PC-3 (cell line): Measurements from ENCODE around the gene FHAD1. TPM values are rescaled to one million over a fixed set of nuclear protein-coding genes. Genes with fewer than 3 reads are reported as not detected.

Source experiments
- ATAC-seq: fragments of 200-7000 bp; cut with Tn5 transposase; 2 replicates; pipeline ENCODE4 v1.9.1; 2020; ENCODE audit warnings: mild to moderate bottlenecking, moderate library complexity
- BruUV-seq: library from RNA; stranded (reverse); fragments of 400-500 nt; replicated peaks from 2 replicates; lab custom pipeline; 2021; lab: Mats Ljungman, UMichigan
- CTCF ChIA-PET: fragments of 300-600 bp; sonication (Branson Sonifier 250); formaldehyde crosslinking; loops from one replicate; lab custom pipeline; 2022; ENCODE audit warnings: antibody characterized with exemption; lab: Charles Lee
- POLR2A ChIA-PET: fragments of 300-600 bp; sonication (Branson Sonifier 250); formaldehyde crosslinking; loops from one replicate; lab custom pipeline; 2022; ENCODE audit warnings: antibody characterized with exemption; ENCODE audit not compliant: unreplicated experiment; lab: Charles Lee
- DNase-seq: peaks from one replicate; pipeline ENCODE4 v3.0.0-alpha.2; 2015
- H2AFZ ChIP-seq: fragments of 300-600 bp; sonication (generic); 2 replicates; pipeline ENCODE4 v1.6.0; 2016; ENCODE audit warnings: antibody characterized with exemption, low read length
- H3F3A ChIP-seq: fragments of 300-600 bp; sonication (generic); one replicate; pipeline ENCODE4 v1.6.0; 2017; ENCODE audit warnings: antibody characterized with exemption, low read length, control low read depth, mild to moderate bottlenecking; ENCODE audit not compliant: unreplicated experiment
- H3K27ac ChIP-seq: fragments of 300-600 bp; sonication (generic); 2 replicates; pipeline ENCODE4 v1.5.1; 2016; ENCODE audit warnings: mild to moderate bottlenecking, low read length
- H3K27me3 ChIP-seq: fragments of 300-600 bp; sonication (generic); 2 replicates; pipeline ENCODE4 v1.6.1; 2016; ENCODE audit warnings: low read length, mixed read lengths
- H3K36me3 ChIP-seq: fragments of 300-600 bp; sonication (generic); 2 replicates; pipeline ENCODE4 v1.6.1; 2016; ENCODE audit warnings: low read depth, mixed run types, low read length, mixed read lengths
- H3K4me1 ChIP-seq: fragments of 300-600 bp; sonication (generic); 2 replicates; pipeline ENCODE4 v1.5.1; 2016; ENCODE audit warnings: low read length; ENCODE audit not compliant: insufficient read depth
- H3K4me2 ChIP-seq: fragments of 300-600 bp; sonication (generic); 2 replicates; pipeline ENCODE4 v1.6.0; 2016; ENCODE audit warnings: low read length
- H3K4me3 ChIP-seq: fragments of 300-600 bp; sonication (generic); 2 replicates; pipeline ENCODE4 v1.5.1; 2016; ENCODE audit warnings: mild to moderate bottlenecking, low read length, mixed read lengths
- H3K79me2 ChIP-seq: fragments of 300-600 bp; sonication (generic); 2 replicates; pipeline ENCODE4 v1.6.1; 2017; ENCODE audit warnings: low read length, mixed read lengths
- H3K9ac ChIP-seq: fragments of 300-600 bp; sonication (generic); 2 replicates; pipeline ENCODE4 v1.6.0; 2016; ENCODE audit warnings: mild to moderate bottlenecking, low read length
- H3K9me2 ChIP-seq: fragments of 300-600 bp; sonication (generic); replicated peaks from 2 replicates; pipeline ENCODE4 v1.6.1; 2016; ENCODE audit warnings: mixed run types, low read length, mixed read lengths
- H3K9me3 ChIP-seq: fragments of 300-600 bp; sonication (generic); 2 replicates; pipeline ENCODE4 v1.6.1; 2016; ENCODE audit warnings: low read length, mixed read lengths
- H4K20me1 ChIP-seq: fragments of 300-600 bp; sonication (generic); 2 replicates; pipeline ENCODE4 v1.6.1; 2016; ENCODE audit warnings: low read length, mixed read lengths
- EZH2 ChIP-seq: fragments of 300-600 bp; sonication (generic); IDR thresholded peaks from one replicate; pipeline ENCODE4 v1.6.1; 2017; ENCODE audit warnings: antibody characterized with exemption, mild to moderate bottlenecking, low read length; ENCODE audit not compliant: unreplicated experiment
- EZH2phosphoT487 ChIP-seq: fragments of 300-600 bp; sonication (generic); IDR thresholded peaks from 2 replicates; pipeline ENCODE4 v1.6.1; 2018; ENCODE audit warnings: mild to moderate bottlenecking, antibody characterized with exemption, low read length, borderline replicate concordance
- intact Hi-C: fragments of 100-400 bp; cut with micrococcal nuclease; formaldehyde crosslinking; loops from 2 replicates; pipeline ENCODE4 v1.9.0; 2023
- total RNA-seq: library from RNA; depleted of rRNA; stranded (reverse); fragments of >200 nt; gene quantifications from 2 replicates; pipeline ENCODE4 v1.2.3, GENCODE V29; 2014
- TF ChIP-seq, protein P1 (sequence below): fragments of 300-600 bp; sonication (generic); conservative IDR thresholded peaks from 2 replicates; pipeline ENCODE4 v1.5.1; 2017; ENCODE audit warnings: antibody characterized with exemption, low read depth, mild to moderate bottlenecking, low read length

The FHAD1 gene
- total RNA-seq, 1 experiment from 2014 or later = 0.95 TPM

DNA sequence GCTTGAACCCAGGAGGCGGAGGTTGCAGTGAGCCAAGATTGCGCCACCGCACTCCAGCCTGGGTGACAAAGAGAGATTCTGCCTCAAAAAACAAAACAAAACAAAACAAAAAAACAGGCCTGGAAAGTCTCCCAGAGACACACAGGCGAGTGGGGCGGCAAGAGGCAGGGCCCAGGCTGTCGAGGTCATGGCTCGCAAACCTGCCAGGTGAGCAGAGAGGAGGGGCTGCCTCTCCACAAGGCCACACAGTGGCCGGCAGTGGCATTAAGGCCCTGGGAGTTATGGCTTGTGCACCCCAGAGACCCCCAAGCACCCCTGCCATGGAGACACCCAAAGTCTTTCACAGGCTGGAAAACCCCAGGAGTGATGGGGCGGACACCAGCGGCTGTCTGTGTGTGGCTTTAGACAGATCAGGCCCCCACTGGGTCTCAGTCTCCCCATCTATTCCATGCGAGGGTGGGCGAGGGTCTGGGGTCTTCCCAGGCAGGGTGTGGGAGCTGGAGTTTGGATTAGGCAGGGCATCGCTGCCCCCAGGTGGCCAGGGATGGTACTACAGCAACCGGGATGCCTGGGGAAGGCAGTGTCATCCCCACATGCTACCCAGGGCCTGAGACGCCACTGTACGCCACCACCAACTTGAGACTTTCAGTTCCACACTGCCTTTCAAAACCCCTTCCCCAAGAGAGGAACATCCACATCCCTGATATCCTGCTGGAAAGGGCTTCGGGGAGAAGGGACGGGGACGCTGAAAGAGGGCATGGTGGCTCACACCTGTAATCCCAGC, 184.0 kb downstream of the FHAD1 start:
- intact Hi-C loops = loop anchor here (1.0 to 2.0 kb wide), 2 partner anchors 14 to 108 kb away; no protein-coding TSS in a partner anchor
- CTCF ChIA-PET = interaction anchor here (1.1 kb wide), 1 partner anchor 107 kb away, joined by 12 read pairs; no protein-coding TSS in a partner anchor
- H3K4me2 ChIP-seq = no peak overlapping the region
- H2AFZ ChIP-seq = no peak overlapping the region
- H3K9ac ChIP-seq = no peak overlapping the region
- POLR2A ChIA-PET = no interaction called here
- H3K36me3 ChIP-seq = peaks cover 18% of the 10 kb centered on the region; the same call in 1 of the 2 replicates
- TF ChIP-seq EZH2phosphoT487 = no peak
- TF ChIP-seq, protein P1, sequence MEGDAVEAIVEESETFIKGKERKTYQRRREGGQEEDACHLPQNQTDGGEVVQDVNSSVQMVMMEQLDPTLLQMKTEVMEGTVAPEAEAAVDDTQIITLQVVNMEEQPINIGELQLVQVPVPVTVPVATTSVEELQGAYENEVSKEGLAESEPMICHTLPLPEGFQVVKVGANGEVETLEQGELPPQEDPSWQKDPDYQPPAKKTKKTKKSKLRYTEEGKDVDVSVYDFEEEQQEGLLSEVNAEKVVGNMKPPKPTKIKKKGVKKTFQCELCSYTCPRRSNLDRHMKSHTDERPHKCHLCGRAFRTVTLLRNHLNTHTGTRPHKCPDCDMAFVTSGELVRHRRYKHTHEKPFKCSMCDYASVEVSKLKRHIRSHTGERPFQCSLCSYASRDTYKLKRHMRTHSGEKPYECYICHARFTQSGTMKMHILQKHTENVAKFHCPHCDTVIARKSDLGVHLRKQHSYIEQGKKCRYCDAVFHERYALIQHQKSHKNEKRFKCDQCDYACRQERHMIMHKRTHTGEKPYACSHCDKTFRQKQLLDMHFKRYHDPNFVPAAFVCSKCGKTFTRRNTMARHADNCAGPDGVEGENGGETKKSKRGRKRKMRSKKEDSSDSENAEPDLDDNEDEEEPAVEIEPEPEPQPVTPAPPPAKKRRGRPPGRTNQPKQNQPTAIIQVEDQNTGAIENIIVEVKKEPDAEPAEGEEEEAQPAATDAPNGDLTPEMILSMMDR = peak; percentile 95
- no peak overlapping the region for H3K4me3 ChIP-seq
- 0 out of 2 replicates have a peak overlapping the region, but pooled peaks have one; percentile 9 for H3K27ac ChIP-seq
- DNase-seq (peak; percentile 59), ATAC-seq (peak; percentile 30)
- BruUV-seq = no TSS peak
- no peaks in the 10 kb centered on the region for H3K9me3 ChIP-seq
- no peaks in the 10 kb centered on the region for H3K9me2 ChIP-seq
- H3K27me3 ChIP-seq = no peaks in the 10 kb centered on the region
- H4K20me1 ChIP-seq = 0 out of 2 replicates have a peak, but pooled peaks cover 4% of the 10 kb centered on the region
- H3F3A ChIP-seq = no peaks in the 10 kb centered on the region
- no peaks in the 10 kb centered on the region for H3K79me2 ChIP-seq
- peaks cover 32% of the 10 kb centered on the region for H3K4me1 ChIP-seq

- POLR2A ChIA-PET = interaction anchor here (0.6 kb wide), 1 partner anchor 16 kb away, joined by 3 read pairs; no protein-coding TSS in a partner anchor
- TF ChIP-seq EZH2phosphoT487 (no peak), EZH2 (no peak)
- TF ChIP-seq, protein P1 = no peak
- no peak for ATAC-seq
- Histone ChIP-seq H3K27me3 (no peaks in the 10 kb centered on the region), H3F3A (no peaks in the 10 kb centered on the region), H3K4me3 (no peak overlapping the region), H3K79me2 (no peaks in the 10 kb centered on the region), H3K9me3 (no peaks in the 10 kb centered on the region), H3K27ac (no peak overlapping the region), H3K4me1 (peaks cover 26% of the 10 kb centered on the region), H3K4me2 (no peak overlapping the region), H3K36me3 (peaks cover 12% of the 10 kb centered on the region; the same call in 1 of the 2 replicates), H3K9me2 (no peaks in the 10 kb centered on the region), H4K20me1 (no peaks in the 10 kb centered on the region), H2AFZ (no peak overlapping the region), H3K9ac (no peak overlapping the region)
- BruUV-seq = no TSS peak
- CTCF ChIA-PET = interaction anchor here (0.5 to 1.1 kb wide), 3 partner anchors 66 to 108 kb away, joined by 5 to 12 read pairs (median 7); no protein-coding TSS in a partner anchor
- DNase-seq = no peak
- intact Hi-C loops = loop anchor here (1.0 to 2.0 kb wide), 2 partner anchors 15 to 108 kb away; no protein-coding TSS in a partner anchor
These were observed 184.5 kb downstream of the FHAD1 start for GRCh38 chr1:15431571-15431948.
